Liver (tissue), 9 donors: ENCODE data around the gene NDUFS6. TPM values are rescaled to one million over a fixed set of nuclear protein-coding genes. Genes with fewer than 3 reads are reported as not detected.

Source experiments
- DNase-seq: peaks from one replicate; pipeline ENCODE4 v3.0.0-alpha.2; 2017; ENCODE audit warnings: low spot score
- H3K27ac ChIP-seq, 2 donors: one replicate each; pipeline ENCODE4 v1.7.0; 2013; ENCODE audit warnings: inconsistent platforms in 2 of 2, low read length in 2 of 2, control low read depth in 1 of 2, low read depth in 1 of 2, mild to moderate bottlenecking in 1 of 2
- H3K27me3 ChIP-seq, 4 donors: one replicate each; pipeline versions ENCODE4 v1.6.1 to v1.7.0; 2013; ENCODE audit warnings: low read length in 3 of 4, inconsistent platforms in 1 of 4, mild to moderate bottlenecking in 1 of 4, moderate library complexity in 1 of 4; ENCODE audit not compliant: control insufficient read depth in 4 of 4, insufficient read depth in 4 of 4
- H3K36me3 ChIP-seq, 4 donors: one replicate each; pipeline versions ENCODE4 v1.6.1 to v1.7.0; 2013; ENCODE audit warnings: low read length in 3 of 4, mild to moderate bottlenecking in 3 of 4, low read depth in 1 of 4, moderate library complexity in 1 of 4; ENCODE audit not compliant: control insufficient read depth in 4 of 4, insufficient read depth in 3 of 4
- H3K4me1 ChIP-seq, 4 donors: one replicate each; pipeline versions ENCODE4 v1.6.1 to v1.7.0; 2013; ENCODE audit warnings: low read length in 3 of 4, mild to moderate bottlenecking in 3 of 4, moderate library complexity in 1 of 4; ENCODE audit not compliant: control insufficient read depth in 4 of 4, insufficient read depth in 4 of 4
- H3K4me3 ChIP-seq, 3 donors: one replicate each; pipeline versions ENCODE4 v1.6.1 to v1.7.0; 2013; ENCODE audit warnings: low read length in 3 of 3, control low read depth in 1 of 3, low read depth in 1 of 3, mild to moderate bottlenecking in 1 of 3
- H3K9ac ChIP-seq, 2 donors: one replicate each; pipeline ENCODE4 v1.7.0; 2013; ENCODE audit warnings: low read length in 2 of 2, mild to moderate bottlenecking in 2 of 2, moderate library complexity in 2 of 2, control low read depth in 1 of 2, low read depth in 1 of 2
- H3K9me3 ChIP-seq, 4 donors: one replicate each; pipeline versions ENCODE4 v1.6.1 to v1.7.0; 2013; ENCODE audit warnings: low read length in 3 of 4; ENCODE audit not compliant: control insufficient read depth in 4 of 4
- EGR1 ChIP-seq, 2 donors: IDR thresholded peaks; 2 replicates each; pipeline ENCODE4 v1.6.1; 2016 to 2018; ENCODE audit warnings: antibody characterized with exemption in 2 of 2, low read depth in 2 of 2
- FOXA1 ChIP-seq: IDR thresholded peaks from 2 replicates; pipeline ENCODE4 v1.6.1; 2016; ENCODE audit warnings: antibody characterized with exemption
- FOXA2 ChIP-seq: IDR thresholded peaks from 2 replicates; pipeline ENCODE4 v1.6.1; 2016; ENCODE audit warnings: antibody characterized with exemption
- GABPA ChIP-seq, 2 donors: IDR thresholded peaks in 1 of 2; conservative IDR thresholded peaks in 1 of 2; 2 replicates each; pipeline ENCODE4 v1.6.1; 2016; ENCODE audit warnings: antibody characterized with exemption in 2 of 2, mild to moderate bottlenecking in 1 of 2, moderate library complexity in 1 of 2
- HNF4A ChIP-seq, 2 donors: conservative IDR thresholded peaks; 2 replicates each; pipeline ENCODE4 v1.6.1; 2016; ENCODE audit warnings: antibody characterized with exemption in 2 of 2, mild to moderate bottlenecking in 2 of 2
- JUND ChIP-seq, 2 donors: IDR thresholded peaks; 2 replicates each; pipeline ENCODE4 v1.6.1; 2016; ENCODE audit warnings: antibody characterized with exemption in 2 of 2
- NR2F2 ChIP-seq: IDR thresholded peaks from 2 replicates; pipeline ENCODE4 v1.6.1; 2016; ENCODE audit warnings: antibody characterized with exemption
- RAD21 ChIP-seq, 2 donors: IDR thresholded peaks; 2 replicates each; pipeline ENCODE4 v1.6.1; 2016; ENCODE audit warnings: antibody characterized with exemption in 2 of 2, mild to moderate bottlenecking in 2 of 2
- RXRA ChIP-seq, 2 donors: IDR thresholded peaks; 2 replicates each; pipeline ENCODE4 v1.6.1; 2017 to 2018; ENCODE audit warnings: antibody characterized with exemption in 2 of 2, mild to moderate bottlenecking in 1 of 2
- SP1 ChIP-seq: IDR thresholded peaks from 2 replicates; pipeline ENCODE4 v1.6.1; 2018; ENCODE audit warnings: antibody characterized with exemption, mild to moderate bottlenecking
- TAF1 ChIP-seq: conservative IDR thresholded peaks from 2 replicates; pipeline ENCODE4 v1.6.1; 2016; ENCODE audit warnings: antibody characterized with exemption, mild to moderate bottlenecking
- YY1 ChIP-seq: IDR thresholded peaks from 2 replicates; pipeline ENCODE4 v1.6.1; 2016; ENCODE audit warnings: antibody characterized with exemption, mild to moderate bottlenecking
- WGBS: extraction: QIAGEN DNeasy Blood & Tissue Kit; methylation state at CpG from one replicate; pipeline ENCODE4 v1.1.7; 2013; 5-methylcytosine and 5-hydroxymethylcytosine counted together
- polyA plus RNA-seq, 2 donors: library from polyadenylated mRNA; stranded (reverse) in 1 of 2; unstranded in 1 of 2; fragments of 200-250 nt in 1 of 2; fragments of >200 nt in 1 of 2; fragmentation: Nextera tagmentation in 1 of 2; extraction: Ambion mirVana in 1 of 2; gene quantifications; one replicate each; pipeline versions ENCODE4 v1.2.1 to v1.2.3, GENCODE V29; 2013 to 2015
- total RNA-seq, 2 donors: library from RNA; depleted of rRNA; stranded (reverse); fragments of >200 nt; gene quantifications; one replicate each; pipeline ENCODE4 v1.2.3, GENCODE V29; 2014
- TF ChIP-seq, protein P1 (sequence below): IDR thresholded peaks from 2 replicates; pipeline ENCODE4 v1.6.1; 2016; ENCODE audit warnings: antibody characterized with exemption
- TF ChIP-seq, protein P2 (sequence below): IDR thresholded peaks from 2 replicates; pipeline ENCODE4 v1.6.1; 2016; ENCODE audit warnings: antibody characterized with exemption, mild to moderate bottlenecking
- TF ChIP-seq, protein P3 (sequence below): fragments of 150-350 bp; IDR thresholded peaks from 2 replicates; pipeline ENCODE4 v1.5.1; 2017; ENCODE audit warnings: improper control_type of control experiment, low read depth, low read length; ENCODE audit not compliant: missing input control
- TF ChIP-seq, protein P4 (sequence below): IDR thresholded peaks from 2 replicates; pipeline ENCODE4 v1.6.1; 2016; ENCODE audit warnings: antibody characterized with exemption
- TF ChIP-seq, protein P5 (sequence below): IDR thresholded peaks from 2 replicates; pipeline ENCODE4 v1.6.1; 2016; ENCODE audit warnings: antibody characterized with exemption
- donor health status: healthy.
- donor health status: healthy.
- donor health status: healthy.
- donor health status: healthy.
- donor health status: healthy.

NDUFS6 gene
- total and polyA plus RNA-seq, 4 donors, result 18.7 to 82.5 (median 47.3) TPM

DNA sequence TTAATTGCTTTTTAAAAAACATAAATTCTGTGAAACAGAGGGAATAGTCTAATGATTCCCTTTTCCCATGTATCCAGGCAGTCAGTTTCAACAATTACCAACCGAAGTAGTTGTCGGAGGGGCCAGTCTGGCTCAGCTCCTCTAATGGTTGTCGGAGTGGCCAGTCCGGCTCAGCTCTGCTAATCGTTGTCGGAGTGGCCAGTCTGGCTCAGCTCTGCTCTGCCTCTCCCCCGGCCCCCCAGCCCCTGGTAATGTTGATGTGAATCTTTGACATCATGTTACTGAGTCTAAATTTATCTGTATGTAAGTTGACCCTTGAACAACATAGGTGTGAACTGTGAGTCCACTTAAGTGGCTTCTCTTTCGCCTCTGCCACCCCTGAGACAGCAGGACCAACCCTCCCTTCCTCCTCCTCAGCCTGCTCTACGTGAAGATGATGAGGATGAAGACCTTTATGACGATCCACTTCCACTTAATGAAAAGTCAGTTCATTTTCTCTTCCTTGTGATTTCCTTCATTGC, 9.4 kb downstream of the NDUFS6 start:
- WGBS, result 91% methylated on average over 10 of the region's 10 CpGs
- Histone ChIP-seq H3K9ac (no peak overlapping the region), H3K27me3 (no peaks in the 10 kb centered on the region), H3K9me3 (no peaks in the 10 kb centered on the region), H3K27ac (no peak overlapping the region), H3K4me1 (no peaks in the 10 kb centered on the region), H3K36me3 (peaks cover 28 to 81% (median 58%) of the 10 kb centered on the region in 4 donors), H3K4me3 (no peak overlapping the region)
- TF ChIP-seq, protein P1, sequence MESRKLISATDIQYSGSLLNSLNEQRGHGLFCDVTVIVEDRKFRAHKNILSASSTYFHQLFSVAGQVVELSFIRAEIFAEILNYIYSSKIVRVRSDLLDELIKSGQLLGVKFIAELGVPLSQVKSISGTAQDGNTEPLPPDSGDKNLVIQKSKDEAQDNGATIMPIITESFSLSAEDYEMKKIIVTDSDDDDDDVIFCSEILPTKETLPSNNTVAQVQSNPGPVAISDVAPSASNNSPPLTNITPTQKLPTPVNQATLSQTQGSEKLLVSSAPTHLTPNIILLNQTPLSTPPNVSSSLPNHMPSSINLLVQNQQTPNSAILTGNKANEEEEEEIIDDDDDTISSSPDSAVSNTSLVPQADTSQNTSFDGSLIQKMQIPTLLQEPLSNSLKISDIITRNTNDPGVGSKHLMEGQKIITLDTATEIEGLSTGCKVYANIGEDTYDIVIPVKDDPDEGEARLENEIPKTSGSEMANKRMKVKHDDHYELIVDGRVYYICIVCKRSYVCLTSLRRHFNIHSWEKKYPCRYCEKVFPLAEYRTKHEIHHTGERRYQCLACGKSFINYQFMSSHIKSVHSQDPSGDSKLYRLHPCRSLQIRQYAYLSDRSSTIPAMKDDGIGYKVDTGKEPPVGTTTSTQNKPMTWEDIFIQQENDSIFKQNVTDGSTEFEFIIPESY, result no peak
- TF ChIP-seq JUND (IDR thresholded peaks at IDR 0.05) (no peak), SP1 (no peak), RXRA (IDR thresholded peaks at IDR 0.05) (no peak), EGR1 (IDR thresholded peaks at IDR 0.05; ENCODE audit: low read depth in 2 of 2) (no peak), GABPA (IDR thresholded peaks at IDR 0.05 in 1 of 2, conservative IDR thresholded peaks at IDR 0.05 in 1 of 2) (no peak), RAD21 (IDR thresholded peaks at IDR 0.05) (no peak), NR2F2 (no peak), YY1 (no peak), FOXA2 (no peak), FOXA1 (no peak), TAF1 (no peak)
- TF ChIP-seq, protein P2, sequence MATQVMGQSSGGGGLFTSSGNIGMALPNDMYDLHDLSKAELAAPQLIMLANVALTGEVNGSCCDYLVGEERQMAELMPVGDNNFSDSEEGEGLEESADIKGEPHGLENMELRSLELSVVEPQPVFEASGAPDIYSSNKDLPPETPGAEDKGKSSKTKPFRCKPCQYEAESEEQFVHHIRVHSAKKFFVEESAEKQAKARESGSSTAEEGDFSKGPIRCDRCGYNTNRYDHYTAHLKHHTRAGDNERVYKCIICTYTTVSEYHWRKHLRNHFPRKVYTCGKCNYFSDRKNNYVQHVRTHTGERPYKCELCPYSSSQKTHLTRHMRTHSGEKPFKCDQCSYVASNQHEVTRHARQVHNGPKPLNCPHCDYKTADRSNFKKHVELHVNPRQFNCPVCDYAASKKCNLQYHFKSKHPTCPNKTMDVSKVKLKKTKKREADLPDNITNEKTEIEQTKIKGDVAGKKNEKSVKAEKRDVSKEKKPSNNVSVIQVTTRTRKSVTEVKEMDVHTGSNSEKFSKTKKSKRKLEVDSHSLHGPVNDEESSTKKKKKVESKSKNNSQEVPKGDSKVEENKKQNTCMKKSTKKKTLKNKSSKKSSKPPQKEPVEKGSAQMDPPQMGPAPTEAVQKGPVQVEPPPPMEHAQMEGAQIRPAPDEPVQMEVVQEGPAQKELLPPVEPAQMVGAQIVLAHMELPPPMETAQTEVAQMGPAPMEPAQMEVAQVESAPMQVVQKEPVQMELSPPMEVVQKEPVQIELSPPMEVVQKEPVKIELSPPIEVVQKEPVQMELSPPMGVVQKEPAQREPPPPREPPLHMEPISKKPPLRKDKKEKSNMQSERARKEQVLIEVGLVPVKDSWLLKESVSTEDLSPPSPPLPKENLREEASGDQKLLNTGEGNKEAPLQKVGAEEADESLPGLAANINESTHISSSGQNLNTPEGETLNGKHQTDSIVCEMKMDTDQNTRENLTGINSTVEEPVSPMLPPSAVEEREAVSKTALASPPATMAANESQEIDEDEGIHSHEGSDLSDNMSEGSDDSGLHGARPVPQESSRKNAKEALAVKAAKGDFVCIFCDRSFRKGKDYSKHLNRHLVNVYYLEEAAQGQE, result no peak
- TF ChIP-seq, protein P3, sequence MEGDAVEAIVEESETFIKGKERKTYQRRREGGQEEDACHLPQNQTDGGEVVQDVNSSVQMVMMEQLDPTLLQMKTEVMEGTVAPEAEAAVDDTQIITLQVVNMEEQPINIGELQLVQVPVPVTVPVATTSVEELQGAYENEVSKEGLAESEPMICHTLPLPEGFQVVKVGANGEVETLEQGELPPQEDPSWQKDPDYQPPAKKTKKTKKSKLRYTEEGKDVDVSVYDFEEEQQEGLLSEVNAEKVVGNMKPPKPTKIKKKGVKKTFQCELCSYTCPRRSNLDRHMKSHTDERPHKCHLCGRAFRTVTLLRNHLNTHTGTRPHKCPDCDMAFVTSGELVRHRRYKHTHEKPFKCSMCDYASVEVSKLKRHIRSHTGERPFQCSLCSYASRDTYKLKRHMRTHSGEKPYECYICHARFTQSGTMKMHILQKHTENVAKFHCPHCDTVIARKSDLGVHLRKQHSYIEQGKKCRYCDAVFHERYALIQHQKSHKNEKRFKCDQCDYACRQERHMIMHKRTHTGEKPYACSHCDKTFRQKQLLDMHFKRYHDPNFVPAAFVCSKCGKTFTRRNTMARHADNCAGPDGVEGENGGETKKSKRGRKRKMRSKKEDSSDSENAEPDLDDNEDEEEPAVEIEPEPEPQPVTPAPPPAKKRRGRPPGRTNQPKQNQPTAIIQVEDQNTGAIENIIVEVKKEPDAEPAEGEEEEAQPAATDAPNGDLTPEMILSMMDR, result no peak
- DNase-seq, result no peak

DNA sequence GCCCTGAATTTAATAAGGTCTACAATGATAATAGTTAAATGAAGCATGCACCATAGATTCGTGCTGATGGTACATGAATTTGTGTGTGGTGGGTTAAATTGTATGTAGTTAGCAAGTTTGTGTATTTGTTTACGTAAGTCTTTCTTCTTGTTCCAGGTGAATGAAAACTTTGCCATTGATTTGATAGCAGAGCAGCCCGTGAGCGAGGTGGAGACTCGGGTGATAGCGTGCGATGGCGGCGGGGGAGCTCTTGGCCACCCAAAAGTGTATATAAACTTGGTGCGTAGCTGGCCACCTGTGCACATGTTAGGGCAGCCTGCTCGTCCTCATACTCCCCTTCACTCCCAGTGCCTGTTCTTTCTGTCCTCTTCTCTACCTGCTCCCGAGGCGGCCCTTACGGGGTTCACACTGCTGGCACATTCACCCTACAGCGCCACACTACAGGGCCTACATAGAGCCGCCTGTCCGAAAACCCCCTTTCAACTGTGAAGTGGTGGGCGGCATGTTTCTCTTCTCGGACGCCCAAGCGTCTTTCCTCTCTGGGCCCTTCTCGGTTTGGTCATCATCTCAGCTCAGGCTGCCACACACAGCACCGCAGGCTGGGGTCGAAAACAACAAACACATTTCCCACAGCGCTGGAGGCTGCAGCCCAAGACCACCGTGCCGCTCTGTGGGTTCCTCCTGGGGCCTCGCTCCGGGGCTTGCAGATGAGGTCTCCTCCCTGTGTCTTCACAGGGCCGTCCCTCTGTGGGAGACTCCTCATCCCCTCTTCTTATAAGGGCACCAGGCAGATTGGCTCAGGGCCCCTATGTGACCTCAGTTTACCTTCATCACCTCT, 13.2 kb downstream of the NDUFS6 start:
- no peak for DNase-seq
- WGBS, result 97% methylated on average over 30 of the region's 30 CpGs
- peaks cover 29 to 79% (median 57%) of the 10 kb centered on the region in 4 donors for H3K36me3 ChIP-seq
- no peak overlapping the region for H3K27ac ChIP-seq
- H3K9me3 ChIP-seq, result no peaks in the 10 kb centered on the region
- H3K9ac ChIP-seq, result no peak overlapping the region
- no peaks in the 10 kb centered on the region for H3K27me3 ChIP-seq
- TF ChIP-seq HNF4A (conservative IDR thresholded peaks at IDR 0.05), result no peak
- TF ChIP-seq, protein P4, sequence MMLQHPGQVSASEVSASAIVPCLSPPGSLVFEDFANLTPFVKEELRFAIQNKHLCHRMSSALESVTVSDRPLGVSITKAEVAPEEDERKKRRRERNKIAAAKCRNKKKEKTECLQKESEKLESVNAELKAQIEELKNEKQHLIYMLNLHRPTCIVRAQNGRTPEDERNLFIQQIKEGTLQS, result no peak
- no peak for TF ChIP-seq EGR1 (IDR thresholded peaks at IDR 0.05; ENCODE audit: low read depth in 2 of 2)
- no peak for TF ChIP-seq NR2F2
- TF ChIP-seq, protein P5, sequence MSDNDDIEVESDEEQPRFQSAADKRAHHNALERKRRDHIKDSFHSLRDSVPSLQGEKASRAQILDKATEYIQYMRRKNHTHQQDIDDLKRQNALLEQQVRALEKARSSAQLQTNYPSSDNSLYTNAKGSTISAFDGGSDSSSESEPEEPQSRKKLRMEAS, result no peak
- no peaks in the 10 kb centered on the region for H3K4me1 ChIP-seq
- H3K4me3 ChIP-seq, result no peak overlapping the region
